Measurements from ENCODE around the gene HBZ.

- TF ChIP-seq CTCF (IDR thresholded peaks at IDR 0.05 in 2 of 3, conservative IDR thresholded peaks at IDR 0.05 in 1 of 3; ENCODE audit: borderline replicate concordance in 1 of 3, insufficient read depth in 1 of 3, low read depth in 2 of 3, low read length in 2 of 3), result no peak
- TF ChIP-seq ZFX (IDR thresholded peaks at IDR 0.05), result no peak
- TF ChIP-seq ZNF274 (IDR thresholded peaks at IDR 0.05; ENCODE audit: low read depth, low read length), result no peak
- TF ChIP-seq EZH2 (IDR thresholded peaks at IDR 0.05), result no peak
- TF ChIP-seq YY1 (IDR thresholded peaks at IDR 0.05; ENCODE audit: extremely low read depth, insufficient replicate concordance, low read depth, low read length), result no peak
- TF ChIP-seq RAD21 (IDR thresholded peaks at IDR 0.05; ENCODE audit: low read depth), result no peak
- no peak for TF ChIP-seq EZH2phosphoT487 (IDR thresholded peaks at IDR 0.05; ENCODE audit: borderline replicate concordance)
- TF ChIP-seq POLR2AphosphoS5 (IDR thresholded peaks at IDR 0.05; ENCODE audit: low read depth, low read length), result no peak
- no peak for TF ChIP-seq SRF (IDR thresholded peaks at IDR 0.05; ENCODE audit: low read depth)
- TF ChIP-seq POLR2A (IDR thresholded peaks at IDR 0.05; ENCODE audit: borderline replicate concordance, extremely low read depth, insufficient read depth, insufficient read length), result no peak
- TF ChIP-seq REST (IDR thresholded peaks at IDR 0.05; ENCODE audit: low read depth), result no peak
Measured at GRCh38 chr16:130533-131173, 21.8 kb upstream of the HBZ start.

Data from HCT116 (cell line).